Body of pancreas (tissue), 4 donors: ENCODE measurements around the gene NCL. TPM values are rescaled to one million over a fixed set of nuclear protein-coding genes. Genes with fewer than 3 reads are reported as not detected.

Experiments
- ATAC-seq: fragments of 150-250 bp; one replicate; pipeline ENCODE4 v1.9.1; 2016
- DNase-seq, 4 donors: peaks; one replicate each; pipeline ENCODE4 v3.0.0-alpha.2; 2019
- H3K27ac ChIP-seq, 4 donors: fragments of 200-600 bp; sonication (generic); 1 replicate in 3 of 4; 2 replicates in 1 of 4; pipeline versions ENCODE4 v1.5.1 to v1.6.1; 2016 to 2019; ENCODE audit warnings: mild to moderate bottlenecking in 1 of 4, mixed read lengths in 1 of 4, moderate library complexity in 1 of 4
- H3K27me3 ChIP-seq, 2 donors: fragments of 200-600 bp; sonication (generic); one replicate each; pipeline ENCODE4 v1.6.0; 2016; ENCODE audit warnings: mild to moderate bottlenecking in 1 of 2
- H3K36me3 ChIP-seq, 2 donors: fragments of 200-600 bp; sonication (generic); replicated peaks in 1 of 2; 2 replicates each; pipeline ENCODE4 v1.5.1; 2016; ENCODE audit warnings: low read depth in 2 of 2; ENCODE audit not compliant: insufficient read depth in 1 of 2
- H3K4me1 ChIP-seq: fragments of 200-600 bp; sonication (generic); one replicate; pipeline ENCODE4 v1.6.0; 2016
- H3K4me3 ChIP-seq, 2 donors: fragments of 200-600 bp; sonication (generic); 1 replicate in 1 of 2; 2 replicates in 1 of 2; pipeline ENCODE4 v1.5.1; 2016 to 2019
- H3K9me3 ChIP-seq, 3 donors: fragments of 200-600 bp; sonication (generic); 1 replicate in 2 of 3; 2 replicates in 1 of 3; pipeline ENCODE4 v1.5.1; 2016
- CTCF ChIP-seq, 7 experiments: fragments of 450-650 bp in 4 of 7; fragments of 200-600 bp in 3 of 7; sonication (generic) in 3 of 7; IDR thresholded peaks; one replicate each; pipeline ENCODE4 v1.5.1; 2016 to 2019; ENCODE audit warnings: antibody characterized with exemption in 7 of 7
- POLR2A ChIP-seq, 3 donors: fragments of 450-650 bp; IDR thresholded peaks; one replicate each; pipeline ENCODE4 v1.6.1; 2016; ENCODE audit warnings: antibody characterized with exemption in 3 of 3, mild to moderate bottlenecking in 2 of 3
- WGBS, 2 donors: methylation state at CpG; one replicate each; pipeline ENCODE4 v1.1.5; 2017; 5-methylcytosine and 5-hydroxymethylcytosine counted together
- intact Hi-C: fragments of 100-400 bp; cut with DNase I; formaldehyde crosslinking; loops from one replicate; pipeline ENCODE4 v1.15.1; 2023
- total RNA-seq, 2 donors: library from RNA; depleted of rRNA; stranded (reverse); fragments of >200 nt; gene quantifications; one replicate each; pipeline ENCODE4 v1.1.0, GENCODE V29; 2016

The NCL gene
- total RNA-seq, 2 donors from 2014 or later = 108 to 159 TPM

DNA sequence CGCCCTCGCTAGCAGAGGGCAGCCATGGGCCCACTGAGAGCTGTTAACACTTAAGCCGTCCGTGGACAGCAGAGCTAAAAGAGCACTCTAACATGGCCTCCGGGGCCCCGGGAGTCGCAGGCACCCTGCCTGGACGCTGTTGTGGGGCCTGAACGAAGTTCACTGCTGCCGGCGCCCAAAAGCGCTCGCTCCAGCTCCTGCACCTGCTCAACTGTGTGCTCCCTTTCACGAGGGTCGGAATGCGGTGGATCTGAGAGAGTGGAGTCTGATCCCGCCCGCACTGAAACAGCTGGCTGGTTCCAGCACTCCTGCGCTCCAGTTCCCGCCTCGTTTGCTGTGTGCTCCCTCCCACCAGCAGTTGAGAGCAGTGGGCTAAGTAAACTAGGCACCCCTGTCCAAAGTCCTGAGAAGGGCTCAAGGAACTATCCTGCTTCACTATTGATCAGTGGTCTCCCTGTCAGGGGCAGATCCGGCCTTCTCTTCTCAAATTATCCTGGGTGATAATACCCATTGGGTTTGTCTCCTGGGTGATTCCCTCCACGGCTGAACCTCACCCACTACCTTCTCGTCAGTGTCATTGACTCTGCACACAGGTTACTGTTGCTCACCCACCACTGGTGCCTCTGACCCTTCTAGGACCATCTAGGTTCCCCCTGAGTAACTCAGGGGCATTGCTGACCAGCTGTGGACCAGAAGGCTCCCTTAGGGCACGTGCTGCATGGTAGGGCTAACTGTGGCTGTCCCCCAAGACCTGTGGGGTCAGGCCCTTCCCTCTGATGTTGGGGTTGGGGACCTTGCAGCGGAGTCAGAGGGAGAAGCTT lies 45.3 kb downstream of the NCL start:
- ATAC-seq = no peak

DNA sequence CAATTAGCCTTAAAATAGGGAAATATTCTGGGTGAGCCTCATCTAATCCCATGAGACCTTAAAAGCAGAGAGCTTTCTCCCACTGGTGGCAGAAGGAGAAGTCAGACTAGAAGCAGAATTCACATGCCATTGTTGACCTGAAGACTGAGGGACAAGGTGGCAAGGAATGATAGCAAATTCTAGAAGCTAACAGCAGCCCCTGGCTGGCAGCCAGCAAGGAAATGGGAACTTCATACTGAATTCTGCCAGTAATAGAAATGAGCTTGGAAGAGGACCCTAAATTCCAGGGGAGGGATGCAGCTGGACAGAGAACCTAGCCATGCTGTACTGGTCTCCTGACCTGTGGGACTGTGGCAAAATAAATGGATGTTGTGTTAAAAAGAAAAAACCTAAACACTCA lies 49.3 kb downstream of the NCL start:
- ATAC-seq (no peak), DNase-seq (no peak)
- Histone ChIP-seq H3K36me3 (no peaks in the 10 kb centered on the region), H3K4me3 (no peak overlapping the region), H3K4me1 (peaks cover 46% of the 10 kb centered on the region), H3K9me3 (peaks cover 0 to 3% (median 0%) of the 10 kb centered on the region in 3 donors), H3K27ac (no peak overlapping the region), H3K27me3 (no peaks in the 10 kb centered on the region)
- intact Hi-C loops = loop anchor here (10.0 kb wide), 1 partner anchor 190 kb away; no protein-coding TSS in a partner anchor
- TF ChIP-seq CTCF (IDR thresholded peaks at IDR 0.05) (no peak), POLR2A (IDR thresholded peaks at IDR 0.05) (no peak)

More for the DNA sequence above, 45.3 kb downstream of the NCL start:
- H3K9me3 ChIP-seq = no peaks in the 10 kb centered on the region
- H3K27ac ChIP-seq = no peak overlapping the region
- no peaks in the 10 kb centered on the region for H3K27me3 ChIP-seq
- H3K4me3 ChIP-seq = no peak overlapping the region
- peaks cover 11% of the 10 kb centered on the region for H3K4me1 ChIP-seq
- intact Hi-C loops = loop anchor here (10.0 kb wide), 1 partner anchor 194 kb away; no protein-coding TSS in a partner anchor
- H3K36me3 ChIP-seq = no peaks in the 10 kb centered on the region
- WGBS, 2 donors = 84 to 87% methylated on average over 13 to 25 of the region's 26 CpGs
- DNase-seq = no peak
- TF ChIP-seq CTCF (IDR thresholded peaks at IDR 0.05) = no peak

DNA sequence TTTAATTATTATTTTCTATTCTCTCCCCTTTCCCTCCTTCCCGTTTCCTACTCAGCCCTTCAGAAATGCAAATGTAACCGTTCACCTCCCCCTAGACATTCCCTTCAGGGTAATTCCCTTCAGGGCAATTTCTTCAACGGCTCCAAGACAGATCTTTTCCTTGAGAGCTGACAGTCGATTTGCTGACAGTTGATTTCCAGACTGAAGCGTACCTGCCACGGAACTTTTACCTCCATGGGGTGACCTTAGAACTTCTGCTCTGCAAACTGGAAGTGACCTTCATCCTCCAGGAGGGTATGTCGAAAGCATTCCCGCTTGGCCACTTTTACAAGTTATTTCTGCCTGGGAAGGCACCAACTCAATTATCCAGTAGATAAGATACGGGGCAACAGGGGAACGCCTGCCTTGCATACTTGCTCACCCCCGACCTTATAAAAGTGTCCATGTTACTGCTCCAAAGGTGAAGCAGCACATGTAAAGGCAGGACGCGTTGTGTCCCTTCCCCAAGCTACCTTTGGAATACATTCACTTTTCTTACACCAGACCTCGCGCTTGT lies 50.3 kb downstream of the NCL start:
- peaks cover 0 to 3% (median 0%) of the 10 kb centered on the region in 3 donors for H3K9me3 ChIP-seq
- 35 to 36% methylated on average over 15 of the region's 15 CpGs for WGBS, 2 donors
- H3K4me1 ChIP-seq = peaks cover 56% of the 10 kb centered on the region
- no peak overlapping the region for H3K4me3 ChIP-seq
- DNase-seq (no peak), ATAC-seq (no peak)
- no peaks in the 10 kb centered on the region for H3K36me3 ChIP-seq
- intact Hi-C loops = loop anchor here (10.0 kb wide), 1 partner anchor 189 kb away; no protein-coding TSS in a partner anchor
- TF ChIP-seq POLR2A (IDR thresholded peaks at IDR 0.05) (no peak), CTCF (IDR thresholded peaks at IDR 0.05) (no peak)
- peak overlapping the region in 2 of 4 donors; percentile 43 to 94 for H3K27ac ChIP-seq
- H3K27me3 ChIP-seq = no peaks in the 10 kb centered on the region

GRCh38 chr2:231413456-231413855 lies 50.8 kb downstream of the NCL start:
- intact Hi-C loops = loop anchor here (10.0 kb wide), 1 partner anchor 189 kb away; no protein-coding TSS in a partner anchor
- peaks cover 0 to 3% (median 0%) of the 10 kb centered on the region in 3 donors for H3K9me3 ChIP-seq
- no peak for ATAC-seq
- TF ChIP-seq CTCF (IDR thresholded peaks at IDR 0.05) = no peak
- no peak for TF ChIP-seq POLR2A (IDR thresholded peaks at IDR 0.05)
- 76 to 79% methylated on average over 6 of the region's 6 CpGs for WGBS, 2 donors
- peak overlapping the region in 1 of 4 donors; percentile 94 for H3K27ac ChIP-seq
- no peaks in the 10 kb centered on the region for H3K36me3 ChIP-seq
- peaks cover 62% of the 10 kb centered on the region for H3K4me1 ChIP-seq
- H3K27me3 ChIP-seq = no peaks in the 10 kb centered on the region
- H3K4me3 ChIP-seq = no peak overlapping the region
- no peak for DNase-seq
